K562 (cell line): ENCODE results near the gene RFNG. TPM values are rescaled to one million over a fixed set of nuclear protein-coding genes. Genes with fewer than 3 reads are reported as not detected.

ENCODE experiments used
- ATF1 ChIP-seq, 2 experiments: fragments of 450-650 bp in 1 of 2; IDR thresholded peaks; 2 replicates each; pipeline ENCODE4 v1.6.1; 2016; ENCODE audit warnings: missing compliant biosample characterization in 1 of 2, missing genetic modification characterization in 1 of 2
- CEBPZ ChIP-seq: fragments of 150-350 bp; IDR thresholded peaks from 2 replicates; pipeline ENCODE4 v1.6.1; 2014; ENCODE audit warnings: low read depth, mild to moderate bottlenecking, low read length, borderline replicate concordance
- CHD1 ChIP-seq: fragments of 200-600 bp; sonication (generic); IDR thresholded peaks from one replicate; pipeline ENCODE4 v1.6.1; 2012; ENCODE audit warnings: mild to moderate bottlenecking, moderate library complexity, low read length, inconsistent platforms
- CTCFL ChIP-seq: IDR thresholded peaks from 2 replicates; pipeline ENCODE4 v1.6.1; 2011; ENCODE audit warnings: borderline replicate concordance, low read depth, mild to moderate bottlenecking, moderate library complexity, low read length; ENCODE audit not compliant: insufficient read depth, poor library complexity, severe bottlenecking
- E2F8 ChIP-seq: fragments of 450-650 bp; IDR thresholded peaks from 2 replicates; pipeline ENCODE4 v1.7.1; 2018; ENCODE audit warnings: mild to moderate bottlenecking, low read depth; ENCODE audit not compliant: partially characterized antibody
- ELK3 ChIP-seq: fragments of 450-650 bp; formaldehyde crosslinking; IDR thresholded peaks from 2 replicates; pipeline ENCODE4 v1.4.0; 2020; ENCODE audit warnings: mild to moderate bottlenecking
- FOS ChIP-seq: IDR thresholded peaks from 3 replicates; pipeline ENCODE4 v1.6.1; 2011; ENCODE audit not compliant: insufficient read length; ENCODE audit errors: extremely low read depth
- GTF2F1 ChIP-seq: IDR thresholded peaks from 2 replicates; pipeline ENCODE4 v1.6.1; 2011; ENCODE audit warnings: low read depth, low read length, improper control_type of control experiment
- LCOR ChIP-seq: sonication (generic); formaldehyde crosslinking; IDR thresholded peaks from 2 replicates; pipeline ENCODE4 v1.8.0; 2022; ENCODE audit warnings: mild to moderate bottlenecking, missing genetic modification reagents
- NRF1 ChIP-seq, 2 experiments: fragments of 450-650 bp; IDR thresholded peaks in 1 of 2; conservative IDR thresholded peaks in 1 of 2; 2 replicates each; pipeline ENCODE4 v1.6.1; 2014; ENCODE audit warnings: mild to moderate bottlenecking in 2 of 2
- RCOR1 ChIP-seq, 2 experiments: IDR thresholded peaks; 2 replicates each; pipeline ENCODE4 v1.6.1; 2012; ENCODE audit warnings: low read depth in 2 of 2, low read length in 2 of 2, borderline replicate concordance in 1 of 2, improper control_type of control experiment in 1 of 2
- SIX5 ChIP-seq, 2 experiments: IDR thresholded peaks; 2 replicates each; pipeline ENCODE4 v1.6.1; 2011; ENCODE audit warnings: low read length in 2 of 2, borderline replicate concordance in 1 of 2, low read depth in 1 of 2, mild to moderate bottlenecking in 1 of 2, moderate library complexity in 1 of 2; ENCODE audit not compliant: insufficient read depth in 1 of 2
- SMAD3 ChIP-seq: fragments of 450-650 bp; formaldehyde crosslinking; conservative IDR thresholded peaks from 2 replicates; pipeline ENCODE4 v1.4.0; 2020; ENCODE audit warnings: mild to moderate bottlenecking
- ZNF12 ChIP-seq: sonication (generic); formaldehyde crosslinking; IDR thresholded peaks from 2 replicates; pipeline ENCODE4 v1.4.0; 2020; ENCODE audit warnings: mild to moderate bottlenecking, missing genetic modification reagents
- ZNF174 ChIP-seq: fragments of 250-450 bp; sonication (Bioruptor Pico); IDR thresholded peaks from 2 replicates; pipeline ENCODE4 v1.4.0; 2020; ENCODE audit warnings: mild to moderate bottlenecking
- ZNF655 ChIP-seq: fragments of 250-450 bp; sonication (Bioruptor Pico); IDR thresholded peaks from 2 replicates; pipeline ENCODE4 v1.5.0; 2021
- polyA plus RNA-seq, 8 experiments: library from polyadenylated mRNA; depleted of rRNA in 4 of 8; stranded (reverse) in 5 of 8; unstranded in 3 of 8; fragments of >200 nt; fragmentation: Nextera tagmentation in 2 of 8; fragmentation: Illumina TruSeq in 1 of 8; extraction: Ambion mirVana in 2 of 8; extraction: Trizol in 1 of 8; gene quantifications; 2 replicates each; pipeline versions ENCODE4 v1.2.1 to v1.2.3, GENCODE V29; 2011 to 2014; ENCODE audit warnings: inconsistent platforms in 1 of 8, missing spikeins in 1 of 8
- total RNA-seq, 7 experiments: library from RNA; depleted of rRNA in 6 of 7; stranded (reverse); fragments of >200 nt in 6 of 7; fragmentation: Illumina TruSeq in 2 of 7; extraction: Trizol in 2 of 7; gene quantifications; 2 replicates each; pipeline versions ENCODE4 v1.2.1 to v1.2.3, GENCODE V29; 2011 to 2021; ENCODE audit warnings: low replicate concordance in 1 of 7

RFNG gene
- total and polyA plus RNA-seq, 9 of the 15 experiments (the other 6 are each of a cell fraction or from before 2014, with no cell fraction given): 0.32 to 32.8 (median 9.5) TPM

GRCh38 chr17:82022981-82023446 is 28.6 kb downstream of the RFNG start, which contains the start of gene LRRC45 (continued):
- TF ChIP-seq CEBPZ: peak; percentile 68; the same call in 1 of the 2 replicates
- no peak for TF ChIP-seq LCOR (CRISPR knock-in tag)
- no peak for TF ChIP-seq CTCFL
- peak; percentile 65 to 80 for TF ChIP-seq SIX5 (IDR thresholded peaks at IDR 0.05; ENCODE audit: borderline replicate concordance in 1 of 2, insufficient read depth in 1 of 2, low read depth in 1 of 2, low read length in 2 of 2)
- no peak for TF ChIP-seq GTF2F1
- TF ChIP-seq ELK3 (CRISPR knock-in tag): no peak
- TF ChIP-seq ZNF174 (CRISPR knock-in tag): no peak
- TF ChIP-seq FOS: peak; percentile 93
- peak; percentile 42 for TF ChIP-seq E2F8
- no peak for TF ChIP-seq ATF1 (CRISPR knock-in tag; IDR thresholded peaks at IDR 0.05)
- peak; percentile 56 for TF ChIP-seq ATF1 (tag; IDR thresholded peaks at IDR 0.05)
- TF ChIP-seq CHD1: no peak
- no peak for TF ChIP-seq ZNF655 (CRISPR knock-in tag)
- no peak for TF ChIP-seq ZNF12 (CRISPR knock-in tag)
- TF ChIP-seq SMAD3 (CRISPR knock-in tag): no peak
- TF ChIP-seq RCOR1 (IDR thresholded peaks at IDR 0.05; ENCODE audit: borderline replicate concordance in 1 of 2, low read depth in 2 of 2, low read length in 2 of 2): no peak
- TF ChIP-seq NRF1 (conservative IDR thresholded peaks at IDR 0.05 in 1 of 2, IDR thresholded peaks at IDR 0.05 in 1 of 2): peak; percentile 91 to 92
